NOMO-1 treated with DMSO at 0.1 percent for 48 hours (cell line): Measurements from ENCODE around the gene CHRM4.
A peak's percentile ranks its signal among the peaks of the same experiment; 100 is the strongest.

ENCODE experiments used
- DNase-seq: peaks from one replicate; lab custom pipeline; 2025; ENCODE audit not compliant: unreplicated experiment; lab: John Stamatoyannopoulos, UW

The CHRM4 gene

DNA sequence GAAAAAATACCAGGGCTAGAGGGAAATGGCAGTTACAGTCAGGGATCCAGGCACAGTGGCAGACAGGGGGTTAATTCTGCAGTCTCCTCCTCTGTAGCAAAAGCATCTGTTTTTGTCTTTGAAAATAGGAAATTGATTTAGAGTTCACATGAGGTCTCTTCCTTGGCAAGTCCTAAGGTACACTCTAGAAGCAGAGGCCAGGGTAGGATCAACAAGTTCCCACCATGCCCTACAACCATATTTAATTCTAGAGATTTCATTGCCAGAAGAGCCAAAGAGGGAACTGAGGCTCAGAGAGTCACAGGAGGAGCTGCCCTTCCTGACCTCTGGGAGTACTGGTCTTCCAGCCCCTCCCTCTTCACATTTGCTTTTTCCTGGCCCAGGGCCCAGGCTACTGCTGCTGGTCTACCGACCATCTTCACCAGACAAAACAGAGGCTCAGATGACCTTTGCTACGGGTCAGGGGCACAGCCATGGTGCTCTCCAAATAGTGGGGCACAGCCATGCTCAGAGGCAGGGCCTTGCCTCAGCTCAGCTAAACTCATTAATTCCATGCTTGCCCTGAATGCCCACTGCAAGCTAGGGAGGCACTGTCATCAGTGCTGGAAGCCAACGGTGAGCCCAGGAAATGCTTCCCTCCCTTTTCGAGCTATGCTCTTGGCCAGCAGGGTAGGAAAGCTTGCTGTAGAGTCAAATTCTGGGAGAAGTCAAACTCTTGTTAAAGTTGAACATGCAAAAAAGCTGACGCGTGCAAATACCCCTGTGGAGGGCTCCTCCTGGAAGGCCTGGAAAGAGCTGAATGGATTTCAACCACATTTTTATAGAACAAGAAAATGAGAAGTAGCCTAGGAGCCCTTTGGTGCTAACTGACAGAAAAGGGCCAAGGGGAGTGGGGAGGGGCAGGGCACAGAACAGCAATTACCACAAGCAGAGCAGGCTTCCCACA is 11.7 kb upstream of the CHRM4 start:
- no peak for DNase-seq

DNA sequence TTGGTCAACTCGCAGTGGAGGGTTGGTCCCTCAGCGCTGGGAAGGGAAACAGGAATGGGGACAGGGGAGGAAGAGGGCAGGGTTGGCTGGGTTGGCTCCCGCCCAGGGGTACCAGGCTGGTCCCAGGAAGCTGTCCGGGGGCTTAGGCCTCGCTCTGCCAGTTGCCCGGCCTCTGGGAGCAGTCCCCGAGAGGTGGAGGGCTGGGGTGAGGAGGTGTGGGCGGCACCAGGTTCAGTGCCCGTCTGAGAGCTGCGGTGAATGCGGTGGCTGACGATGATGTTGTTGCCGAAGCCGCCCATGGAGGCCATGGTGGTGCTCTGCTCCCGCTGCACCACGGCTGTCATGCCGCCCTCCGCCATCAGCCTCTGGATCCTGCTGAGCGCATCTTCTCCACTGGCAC is 6.0 kb upstream of the CHRM4 start:
- no peak for DNase-seq

DNA sequence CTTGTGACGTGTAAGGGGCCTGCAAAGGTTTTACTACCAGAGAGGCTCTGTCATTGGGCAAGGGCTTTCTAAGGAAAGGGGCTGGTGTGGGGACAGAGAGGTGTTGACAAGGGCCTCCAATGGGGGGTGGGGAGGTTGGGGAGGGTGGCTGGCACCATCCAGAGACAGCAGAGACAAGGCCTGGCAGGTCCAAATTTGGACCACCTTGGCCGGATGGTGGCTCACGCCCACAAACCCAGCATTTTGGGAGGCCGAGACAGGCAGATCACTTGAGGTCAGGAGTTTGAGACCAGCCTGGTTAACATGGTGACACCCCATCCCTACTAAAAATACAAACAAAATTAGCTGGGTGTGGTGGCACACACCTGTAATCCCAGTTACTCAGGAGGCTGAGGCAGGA is 2.2 kb upstream of the CHRM4 start:
- DNase-seq = no peak

DNA sequence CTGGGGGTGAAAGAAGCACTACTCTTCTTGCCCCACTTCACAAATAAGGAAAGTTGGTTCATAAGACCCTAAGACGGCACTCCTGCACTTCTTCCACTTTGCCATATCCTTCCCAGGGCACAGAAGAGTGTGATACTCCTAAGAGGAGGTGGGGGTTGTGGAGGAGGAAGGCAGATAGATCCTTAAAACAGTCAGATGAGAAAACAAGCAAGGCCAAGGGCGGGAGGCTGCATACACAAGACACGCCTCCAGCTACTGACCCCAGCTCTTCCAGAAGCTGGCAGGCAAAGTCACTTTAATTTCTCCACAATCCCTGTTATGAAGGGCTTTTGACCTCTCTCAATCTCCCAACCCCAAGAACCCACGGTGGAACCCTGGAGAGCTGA is 1.6 kb upstream of the CHRM4 start:
- no peak for DNase-seq

DNA sequence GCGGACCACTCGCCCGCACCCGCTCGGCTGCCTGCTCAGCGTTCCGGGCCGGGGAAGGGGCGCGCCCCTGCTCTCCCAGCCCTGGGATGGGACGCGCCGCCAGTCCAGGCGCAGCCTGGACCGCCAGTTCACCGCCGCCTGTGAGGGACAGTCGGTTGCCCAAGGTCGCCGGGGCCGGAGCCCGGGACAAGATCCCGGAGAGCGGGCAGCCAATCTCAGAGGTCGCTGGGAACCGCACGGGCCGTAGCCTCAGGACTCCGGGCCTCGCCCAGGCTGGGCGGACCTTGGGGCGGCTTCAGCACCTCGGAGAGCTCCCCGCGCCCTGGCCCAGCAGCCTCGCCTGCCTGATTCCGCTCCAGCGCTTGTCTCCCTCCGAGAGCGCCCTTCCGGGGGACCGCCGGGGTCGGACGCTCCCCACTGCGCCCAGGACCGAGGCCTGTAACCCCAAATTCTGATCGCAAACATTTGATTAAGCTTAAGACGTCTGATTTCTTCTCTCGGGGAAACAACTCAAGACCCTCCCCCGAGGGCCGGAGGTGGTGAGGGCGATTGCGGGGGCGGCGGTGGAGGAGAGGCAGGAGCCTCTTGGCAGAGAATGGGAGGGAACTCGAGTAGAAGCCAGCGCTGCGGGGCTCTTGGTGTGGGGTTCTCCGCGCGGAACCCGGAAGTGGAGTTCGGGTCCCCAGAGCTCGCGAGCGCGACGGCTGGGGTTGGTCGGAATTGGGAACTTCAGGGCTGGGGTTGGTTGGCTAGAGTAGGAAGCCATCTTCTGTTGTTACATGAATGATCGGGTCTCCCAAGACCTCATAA is 1.1 kb upstream of the CHRM4 start:
- peak; percentile 72 for DNase-seq

DNA sequence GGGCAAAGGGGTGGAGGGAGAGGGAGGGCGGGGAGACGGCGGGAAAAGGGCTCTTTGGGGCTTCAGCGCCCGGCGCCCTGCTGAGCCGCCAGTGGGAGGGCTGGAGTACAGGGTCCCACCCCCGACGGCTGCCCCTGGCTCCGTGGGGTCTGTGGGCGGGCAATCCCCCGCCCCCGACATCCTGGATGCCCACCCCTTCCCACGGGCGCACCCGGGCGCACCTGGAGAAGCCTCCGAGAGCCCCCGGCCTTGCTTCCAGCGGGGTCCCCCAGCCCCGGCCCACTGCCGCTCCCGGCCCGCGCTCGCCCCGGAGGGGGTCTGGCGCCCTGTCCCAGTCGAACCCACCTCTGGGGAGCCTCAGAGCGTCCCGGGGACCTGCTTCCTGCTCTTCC is 394 bp downstream of the CHRM4 start:
- DNase-seq = no peak

DNA sequence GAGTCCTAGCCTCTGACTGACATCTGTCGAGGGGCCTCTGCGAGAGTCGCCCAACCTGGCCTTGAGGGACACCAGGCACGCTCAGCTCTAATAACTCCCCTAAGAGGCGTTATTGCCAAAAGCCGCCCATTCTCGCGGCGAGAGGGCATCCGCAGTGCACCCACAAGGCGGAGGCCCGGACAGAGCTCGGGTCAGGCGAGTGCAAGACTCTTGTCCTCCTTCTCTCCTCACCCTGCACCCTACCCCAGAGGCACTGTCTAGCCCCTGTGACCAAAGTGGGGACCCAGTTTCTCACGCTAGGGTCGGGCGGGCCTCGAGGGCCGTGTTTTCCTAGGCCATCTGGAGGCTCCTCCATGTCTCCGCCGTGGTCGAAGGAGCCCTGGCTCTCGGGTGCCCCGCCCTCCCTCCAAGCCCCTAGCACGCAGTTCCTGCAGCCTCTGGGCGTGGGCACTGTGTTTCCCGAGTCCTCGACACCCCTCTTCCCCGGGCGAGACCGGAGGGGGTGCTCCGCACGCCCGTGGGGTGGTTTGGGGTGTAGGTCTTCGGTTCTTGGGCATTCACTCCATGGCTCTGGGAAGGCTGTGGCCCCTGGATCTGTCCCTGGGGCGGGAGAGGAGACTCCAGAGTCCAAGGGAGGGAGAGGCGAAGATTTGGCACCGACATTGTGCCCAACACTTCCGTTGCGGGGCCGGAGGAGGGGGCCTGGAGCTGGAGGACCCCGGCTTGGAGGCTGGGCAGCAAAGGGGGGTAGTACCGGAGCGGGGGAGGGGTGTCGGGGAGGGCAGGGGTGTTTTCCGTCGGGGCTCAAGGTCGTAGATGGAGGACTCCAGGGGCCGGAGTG is 1.0 kb downstream of the CHRM4 start:
- no peak for DNase-seq

DNA sequence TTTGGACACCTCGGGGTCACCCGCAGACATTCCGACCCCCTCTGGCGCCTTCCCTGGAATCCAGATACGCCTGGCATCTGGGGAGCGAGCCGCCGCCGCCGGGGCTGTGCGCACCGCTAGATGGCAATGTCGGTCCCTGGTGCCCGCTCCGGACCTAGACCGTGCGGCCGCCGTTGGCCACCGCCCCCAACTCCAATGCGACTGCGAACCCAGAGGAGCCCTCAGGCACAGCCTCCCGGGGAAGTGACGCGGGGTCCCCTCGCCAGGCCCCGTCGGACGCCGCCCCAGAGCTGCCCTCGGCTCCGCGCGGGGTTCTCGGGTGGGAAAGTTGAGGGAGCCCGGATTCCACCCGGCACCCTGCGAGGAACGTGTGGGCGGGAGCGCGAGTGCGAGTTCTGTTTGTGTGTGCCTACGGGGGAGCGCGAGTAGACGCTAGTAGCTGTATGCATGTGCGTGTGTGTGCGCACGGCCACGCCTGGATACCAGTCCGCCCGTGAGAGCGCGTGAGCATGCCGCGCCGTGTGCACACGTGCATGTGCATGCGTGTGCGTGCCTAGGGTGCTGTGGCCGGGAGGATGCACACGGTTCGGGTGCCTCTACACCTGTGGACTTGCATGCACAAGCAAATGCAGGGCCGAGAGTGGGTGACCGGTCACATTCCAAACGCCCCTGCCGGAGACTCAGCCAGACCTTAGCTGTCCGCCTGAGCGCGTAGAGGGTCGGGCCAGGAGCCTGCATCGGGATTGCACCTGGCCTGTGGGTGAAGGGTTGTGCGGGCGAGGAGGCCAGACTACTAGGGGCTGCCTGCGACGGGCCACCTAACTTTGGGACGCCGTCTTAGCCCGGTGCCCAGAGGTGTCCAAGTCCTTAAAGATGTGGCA is 1.9 kb downstream of the CHRM4 start:
- peak; percentile 52 for DNase-seq

DNA sequence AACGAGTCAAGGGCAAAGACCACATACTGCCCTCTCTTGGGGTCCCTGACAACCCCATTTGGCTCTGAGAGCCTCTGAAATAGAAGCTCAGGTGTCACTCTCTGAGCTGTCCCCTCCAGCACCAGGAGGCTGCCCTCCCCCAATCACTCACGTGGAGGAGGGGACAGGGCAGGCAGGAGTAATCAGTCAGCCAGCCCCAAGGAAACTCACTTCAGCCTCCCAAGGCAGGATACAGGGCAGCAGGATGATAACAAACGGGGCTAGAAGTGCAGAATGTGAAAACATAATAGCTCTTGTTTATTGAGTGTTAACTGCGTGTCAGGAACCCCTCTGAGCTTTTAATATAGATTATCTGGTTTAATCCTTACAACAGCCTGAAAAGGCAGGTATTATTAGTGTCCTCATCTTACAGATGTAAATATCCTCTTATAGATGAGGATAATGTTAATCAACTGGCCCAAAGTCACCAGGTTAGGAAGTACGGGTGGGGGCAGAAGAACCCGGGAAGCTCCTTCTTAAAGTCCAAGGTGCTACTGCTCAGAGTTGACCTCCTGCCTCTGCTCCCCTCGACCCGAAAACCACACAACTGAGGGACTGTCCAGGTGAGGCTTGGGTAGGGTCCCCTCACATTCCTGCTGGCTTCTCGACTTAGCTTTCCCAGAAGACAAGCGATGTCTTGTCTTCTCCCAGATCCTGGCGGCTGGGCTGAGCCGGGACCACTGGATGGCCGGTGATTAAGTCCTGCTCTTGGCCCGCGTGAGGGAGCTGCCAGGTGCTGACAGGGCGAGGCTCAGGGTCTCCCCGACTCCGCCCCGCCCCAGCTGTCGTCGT is 2.7 kb downstream of the CHRM4 start:
- DNase-seq = no peak

DNA sequence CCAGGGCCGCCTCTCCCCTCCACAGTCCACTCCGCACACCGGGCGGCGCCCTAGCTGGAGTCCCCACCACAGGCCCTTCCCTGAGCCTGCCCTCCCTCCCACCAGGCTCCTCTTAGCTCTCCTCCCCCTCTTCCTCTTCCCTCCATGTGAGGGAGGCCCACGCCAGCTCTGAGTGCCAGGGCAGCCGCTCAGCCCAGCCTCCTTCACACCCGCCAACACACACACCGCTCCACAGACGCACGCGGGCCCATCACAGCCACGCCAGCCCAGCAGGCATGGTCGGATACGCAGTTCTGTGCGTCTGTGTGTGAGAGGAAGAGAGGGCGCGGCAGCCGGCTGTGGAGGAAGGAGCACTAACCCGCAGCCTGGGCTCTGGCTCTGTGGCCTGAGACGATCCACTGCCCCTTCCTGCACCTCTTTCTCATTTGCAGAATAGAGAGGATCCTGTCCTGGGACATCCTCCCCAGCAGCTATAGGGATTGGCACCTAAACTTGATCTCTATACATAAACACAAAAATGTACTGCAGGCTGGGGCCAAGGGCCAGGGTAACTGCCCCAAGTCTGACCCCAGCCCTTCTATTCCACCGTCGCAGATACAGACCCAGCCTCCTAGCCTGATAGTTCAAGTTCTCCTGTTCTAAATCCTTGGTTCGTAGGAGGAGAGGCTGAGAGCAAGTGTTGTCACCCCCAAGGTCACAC is 3.5 kb downstream of the CHRM4 start:
- DNase-seq = peak; percentile 20

DNA sequence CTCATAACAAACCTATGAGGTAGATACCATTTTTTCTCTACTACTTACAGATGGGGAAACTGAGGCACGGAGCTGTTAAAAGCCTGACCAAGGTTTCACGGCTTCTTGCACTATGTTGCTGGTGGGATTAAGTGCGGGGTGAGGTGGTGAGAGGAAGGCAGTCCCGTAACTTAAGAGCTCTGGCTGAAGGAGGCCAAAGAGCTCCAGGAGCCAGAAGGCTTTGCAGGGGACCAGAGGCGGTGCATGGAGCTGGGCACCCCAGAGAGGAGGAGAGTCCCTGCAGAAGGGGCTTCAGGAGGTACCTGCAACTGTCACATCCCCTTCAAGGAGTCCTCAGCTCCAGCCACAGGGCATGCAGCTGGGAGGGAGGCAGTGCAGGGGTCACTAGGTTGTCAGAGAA is 4.1 kb downstream of the CHRM4 start:
- no peak for DNase-seq

DNA sequence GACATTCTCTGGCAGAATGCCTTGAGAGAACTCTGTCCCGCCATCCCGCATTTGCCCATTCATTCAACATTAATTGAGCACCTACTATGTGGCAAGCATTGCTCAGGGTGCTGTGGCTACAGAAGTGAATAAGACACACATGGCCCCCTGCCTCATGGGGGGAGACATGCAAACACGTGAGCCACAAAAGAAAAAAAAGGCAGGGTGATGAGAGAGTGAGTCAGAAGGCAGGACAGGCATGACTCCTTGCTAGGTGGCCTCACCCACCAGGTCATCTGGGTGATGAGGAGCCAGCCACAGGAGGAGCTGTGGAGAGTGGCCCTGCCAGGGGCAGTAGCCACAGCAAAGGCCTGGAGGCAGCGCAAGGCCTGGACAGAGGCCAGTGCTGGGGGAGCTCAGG is 4.9 kb downstream of the CHRM4 start:
- DNase-seq = no peak

DNA sequence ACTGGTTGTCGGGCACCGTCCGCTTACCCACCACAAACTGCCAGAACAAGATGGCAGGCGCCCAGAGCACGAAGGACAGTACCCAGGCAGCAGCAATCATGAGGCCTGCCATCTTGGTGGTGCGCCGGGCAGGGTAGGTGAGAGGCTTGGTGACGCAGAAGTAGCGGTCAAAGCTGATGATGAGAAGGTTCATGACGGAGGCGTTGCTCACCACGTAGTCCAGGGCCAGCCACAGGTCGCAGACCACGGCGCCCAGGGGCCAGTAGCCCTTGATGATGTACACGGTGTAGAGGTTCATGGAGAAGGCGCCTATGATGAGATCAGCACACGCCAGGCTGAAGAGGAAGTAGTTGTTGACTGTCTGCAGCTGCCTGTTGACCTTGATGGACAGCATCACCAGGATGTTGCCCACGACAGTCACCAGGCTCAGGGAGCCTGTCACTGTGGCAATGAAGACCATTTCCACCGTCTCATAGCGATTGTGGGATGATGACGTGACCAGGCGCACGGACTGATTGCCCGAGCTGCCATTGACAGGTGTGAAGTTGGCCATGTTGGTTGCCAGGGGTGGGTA is 5.5 kb downstream of the CHRM4 start:
- DNase-seq = no peak

DNA sequence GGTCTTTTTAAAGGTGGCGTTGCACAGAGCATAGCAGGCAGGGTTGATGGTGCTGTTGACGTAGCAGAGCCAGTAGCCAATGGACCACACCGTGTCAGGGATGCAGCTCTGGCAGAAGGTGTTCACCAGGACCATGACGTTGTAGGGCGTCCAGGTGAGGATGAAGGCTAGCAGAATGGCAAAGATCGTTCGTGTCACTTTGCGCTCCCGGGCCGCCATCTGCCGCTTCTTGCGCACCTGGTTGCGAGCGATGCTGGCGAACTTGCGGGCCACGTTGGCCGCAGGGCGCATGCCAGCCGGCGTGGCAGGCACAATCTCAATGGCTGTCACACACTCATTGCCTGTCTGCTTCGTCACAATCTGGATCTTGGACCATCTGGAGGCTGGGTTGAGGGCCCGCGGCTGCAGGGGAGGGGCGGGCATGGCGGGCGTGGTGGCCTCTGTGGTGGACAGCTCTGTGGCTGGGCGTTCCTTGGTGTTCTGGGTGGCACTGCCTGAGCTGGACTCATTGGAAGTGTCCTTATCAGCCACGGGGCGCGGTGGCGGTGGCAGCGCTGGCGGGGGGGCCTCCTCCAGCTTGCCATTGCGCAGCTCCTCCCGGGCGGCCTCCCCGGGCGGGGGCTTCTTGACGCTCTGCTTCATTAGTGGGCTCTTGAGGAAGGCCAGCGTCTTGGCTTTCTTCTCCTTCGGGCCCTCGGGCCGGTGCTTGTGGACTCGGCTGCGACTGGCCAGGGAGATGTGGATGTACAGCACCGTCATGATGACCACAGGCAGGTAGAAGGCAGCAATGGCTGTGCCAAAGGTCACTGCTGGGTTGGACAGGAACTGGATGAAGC is 6.2 kb downstream of the CHRM4 start:
- no peak for DNase-seq

DNA sequence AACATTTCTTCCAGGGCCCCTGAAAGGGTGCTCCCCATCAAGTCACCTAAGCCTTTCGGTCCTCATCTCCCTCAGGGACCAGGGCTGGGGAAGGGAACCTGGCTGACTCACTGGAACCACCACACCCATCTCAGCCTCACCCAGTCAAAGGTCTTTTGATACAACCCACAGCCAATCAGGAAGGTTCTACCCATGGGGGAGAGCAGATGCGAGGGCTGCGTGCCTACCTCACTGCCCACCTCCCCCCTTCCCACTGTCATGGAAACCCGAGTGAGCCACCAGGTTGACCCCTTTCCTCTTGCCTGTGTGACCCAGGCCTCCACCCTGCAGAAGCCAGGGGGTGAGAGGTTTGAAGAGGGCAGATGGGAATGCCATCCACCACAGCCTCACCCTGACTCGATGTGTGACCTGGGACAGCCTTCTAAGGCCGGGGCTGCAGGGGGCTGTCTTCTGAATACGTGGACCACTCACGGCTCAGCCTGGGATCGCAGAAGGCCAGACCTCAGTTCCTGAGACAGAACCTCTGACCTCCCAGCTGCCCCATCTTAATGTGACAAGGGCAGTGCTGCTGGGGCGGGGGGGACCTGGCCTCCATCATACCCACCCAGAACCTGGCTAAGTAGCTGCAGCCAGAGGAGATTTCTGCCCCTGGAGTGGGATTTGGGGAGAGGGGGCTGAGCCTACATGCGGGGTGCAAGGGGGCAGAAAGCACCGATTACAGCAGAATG is 7.4 kb downstream of the CHRM4 start:
- no peak for DNase-seq

DNA sequence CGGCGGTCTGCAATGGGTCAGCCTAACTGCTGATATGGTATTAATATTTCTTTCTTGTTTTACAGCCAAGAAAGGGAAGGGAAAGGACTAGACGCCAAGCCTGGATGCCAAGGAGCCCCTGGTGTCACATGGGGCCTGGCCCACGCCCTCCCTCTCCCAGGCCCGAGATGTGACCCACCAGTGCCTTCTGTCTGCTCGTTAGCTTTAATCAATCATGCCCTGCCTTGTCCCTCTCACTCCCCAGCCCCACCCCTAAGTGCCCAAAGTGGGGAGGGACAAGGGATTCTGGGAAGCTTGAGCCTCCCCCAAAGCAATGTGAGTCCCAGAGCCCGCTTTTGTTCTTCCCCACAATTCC is 8.2 kb downstream of the CHRM4 start:
- no peak for DNase-seq
